HCT116 (cell line): ENCODE results near the gene TANC1. TPM values are rescaled to one million over a fixed set of nuclear protein-coding genes. Genes with fewer than 3 reads are reported as not detected.

Source experiments
- ATAC-seq: fragments of 200-7000 bp; cut with Tn5 transposase; 2 replicates; pipeline ENCODE4 v1.9.1; 2020; ENCODE audit warnings: mild to moderate bottlenecking, moderate library complexity
- BruUV-seq: library from RNA; stranded (reverse); fragments of 400-500 nt; replicated peaks from 2 replicates; lab custom pipeline; 2021; lab: Mats Ljungman, UMichigan
- CTCF ChIA-PET: fragments of 300-600 bp; sonication (Branson Sonifier 250); formaldehyde crosslinking; loops from one replicate; lab custom pipeline; 2021; ENCODE audit warnings: antibody characterized with exemption; lab: Charles Lee
- POLR2A ChIA-PET: fragments of 300-600, 350-600 bp; sonication (Branson Sonifier 250); formaldehyde crosslinking; loops from one replicate; lab custom pipeline; 2021; ENCODE audit warnings: antibody characterized with exemption; lab: Charles Lee
- RAD21 ChIA-PET, 2 experiments: fragments of 300-600 bp; sonication (Branson Sonifier 250); formaldehyde crosslinking; loops; one replicate each; lab custom pipeline; 2023; ENCODE audit warnings: low total read pairs in 2 of 2; ENCODE audit not compliant: uncharacterized antibody in 2 of 2, unreplicated experiment in 2 of 2, low non-redundant PET in 1 of 2; lab: Charles Lee
- DNase-seq: peaks from one replicate; pipeline ENCODE4 v3.0.0-alpha.2; 2010; ENCODE audit warnings: low read depth, low spot score
- H2AFZ ChIP-seq: fragments of 200-600 bp; shearing (Covaris generic), sonication (generic); 2 replicates; pipeline ENCODE4 v1.6.1; 2017; ENCODE audit warnings: low read depth, mixed run types, mixed read lengths, antibody characterized with exemption, low read length; ENCODE audit not compliant: poor library complexity, severe bottlenecking
- H3K27ac ChIP-seq: 2 replicates; pipeline ENCODE4 v1.5.1; 2012; ENCODE audit warnings: low read depth, low read length
- H3K27me3 ChIP-seq: fragments of 200-600 bp; sonication (generic); 2 replicates; pipeline ENCODE4 v1.6.1; 2016; ENCODE audit warnings: mixed run types, low read length, mixed read lengths; ENCODE audit not compliant: insufficient read depth
- H3K36me3 ChIP-seq, 2 experiments: fragments of 200-500 bp in 1 of 2; fragments of 200-600 bp in 1 of 2; sonication (Bioruptor generic) in 1 of 2; sonication (generic) in 1 of 2; 2 replicates each; pipeline versions ENCODE4 v1.5.1 to v1.6.1; 2014 to 2016; ENCODE audit warnings: low read length in 2 of 2, inconsistent platforms in 1 of 2, mixed read lengths in 1 of 2, mixed run types in 1 of 2; ENCODE audit not compliant: insufficient read depth in 2 of 2, control insufficient read depth in 1 of 2
- H3K4me1 ChIP-seq, 2 experiments: fragments of 200-600 bp in 1 of 2; sonication (generic) in 1 of 2; 2 replicates each; pipeline versions ENCODE4 v1.5.1 to v1.6.1; 2012 to 2017; ENCODE audit warnings: low read length in 2 of 2, inconsistent platforms in 1 of 2, mild to moderate bottlenecking in 1 of 2, mixed read lengths in 1 of 2, mixed run types in 1 of 2, moderate library complexity in 1 of 2; ENCODE audit not compliant: insufficient read depth in 2 of 2, control insufficient read depth in 1 of 2
- H3K4me2 ChIP-seq: fragments of 200-600 bp; sonication (generic); 2 replicates; pipeline ENCODE4 v1.6.1; 2017; ENCODE audit warnings: mixed run types, low read length, mixed read lengths
- H3K4me3 ChIP-seq, 2 experiments: fragments of 200-600 bp in 1 of 2; sonication (generic) in 1 of 2; replicated peaks in 1 of 2; 2 replicates each; pipeline ENCODE4 v1.5.1; 2011 to 2016; ENCODE audit warnings: low read length in 2 of 2, control low read depth in 1 of 2, low read depth in 1 of 2, mild to moderate bottlenecking in 1 of 2, mixed read lengths in 1 of 2, mixed run types in 1 of 2
- H3K79me2 ChIP-seq: fragments of 200-600 bp; sonication (generic); 2 replicates; pipeline ENCODE4 v1.6.1; 2017; ENCODE audit warnings: mild to moderate bottlenecking, mixed run types, low read length, moderate library complexity, mixed read lengths; ENCODE audit not compliant: insufficient read depth
- H3K9ac ChIP-seq: fragments of 200-600 bp; sonication (generic); 2 replicates; pipeline ENCODE4 v1.6.1; 2016; ENCODE audit warnings: low read length, mixed read lengths
- H3K9me2 ChIP-seq: fragments of 200-600 bp; sonication (generic), shearing (Covaris generic); 2 replicates; pipeline ENCODE4 v1.6.1; 2017; ENCODE audit warnings: mixed run types, mild to moderate bottlenecking, moderate library complexity; ENCODE audit not compliant: insufficient read depth
- H3K9me3 ChIP-seq, 2 experiments: fragments of 200-500 bp in 1 of 2; fragments of 200-600 bp in 1 of 2; sonication (Bioruptor generic) in 1 of 2; sonication (generic) in 1 of 2; 2 replicates each; pipeline ENCODE4 v1.6.1; 2014 to 2017; ENCODE audit warnings: low read length in 2 of 2, mixed read lengths in 2 of 2, inconsistent platforms in 1 of 2, low read depth in 1 of 2, mild to moderate bottlenecking in 1 of 2, mixed run types in 1 of 2, moderate library complexity in 1 of 2; ENCODE audit not compliant: control insufficient read depth in 1 of 2, insufficient read depth in 1 of 2
- H4K20me1 ChIP-seq: fragments of 200-600 bp; sonication (generic), shearing (Covaris generic); 2 replicates; pipeline ENCODE4 v1.6.1; 2017; ENCODE audit warnings: mixed run types, mild to moderate bottlenecking, moderate library complexity; ENCODE audit not compliant: insufficient read depth
- CBX3 ChIP-seq: IDR thresholded peaks from 2 replicates; pipeline ENCODE4 v1.6.1; 2012; ENCODE audit warnings: low read depth
- CEBPB ChIP-seq: IDR thresholded peaks from 2 replicates; pipeline ENCODE4 v1.6.1; 2012; ENCODE audit warnings: low read depth
- EGR1 ChIP-seq: IDR thresholded peaks from 2 replicates; pipeline ENCODE4 v1.6.1; 2012; ENCODE audit warnings: low read depth
- ELF1 ChIP-seq: IDR thresholded peaks from 2 replicates; pipeline ENCODE4 v1.6.1; 2012; ENCODE audit warnings: low read depth, borderline replicate concordance
- EZH2 ChIP-seq: fragments of 200-600 bp; sonication (generic); IDR thresholded peaks from 2 replicates; pipeline ENCODE4 v1.6.1; 2017; ENCODE audit warnings: antibody characterized with exemption, mixed run types
- EZH2phosphoT487 ChIP-seq: fragments of 200-600 bp; IDR thresholded peaks from 2 replicates; pipeline ENCODE4 v1.6.1; 2018; ENCODE audit warnings: antibody characterized with exemption, borderline replicate concordance
- FOSL1 ChIP-seq: IDR thresholded peaks from 2 replicates; pipeline ENCODE4 v1.6.1; 2012; ENCODE audit warnings: low read depth
- JUND ChIP-seq: IDR thresholded peaks from 2 replicates; pipeline ENCODE4 v1.6.1; 2012
- POLR2A ChIP-seq: IDR thresholded peaks from 2 replicates; pipeline ENCODE4 v1.7.0; 2011; ENCODE audit warnings: borderline replicate concordance; ENCODE audit not compliant: insufficient read depth, insufficient read length; ENCODE audit errors: extremely low read depth
- SP1 ChIP-seq: IDR thresholded peaks from 2 replicates; pipeline ENCODE4 v1.6.1; 2012; ENCODE audit warnings: low read depth
- SRF ChIP-seq: IDR thresholded peaks from 2 replicates; pipeline ENCODE4 v1.6.1; 2012; ENCODE audit warnings: low read depth
- TCF7L2 ChIP-seq: IDR thresholded peaks from 2 replicates; pipeline ENCODE4 v1.7.0; 2011; ENCODE audit warnings: borderline replicate concordance, inconsistent platforms; ENCODE audit not compliant: insufficient read depth, insufficient read length; ENCODE audit errors: extremely low read depth
- YY1 ChIP-seq: IDR thresholded peaks from 2 replicates; pipeline ENCODE4 v1.6.1; 2011; ENCODE audit warnings: low read length, low read depth, moderate library complexity, mild to moderate bottlenecking; ENCODE audit not compliant: insufficient replicate concordance; ENCODE audit errors: extremely low read depth
- ZFX ChIP-seq: fragments of 450-650 bp; IDR thresholded peaks from 2 replicates; pipeline ENCODE4 v1.6.1; 2017
- intact Hi-C: fragments of 100-400 bp; cut with micrococcal nuclease; formaldehyde crosslinking; loops from 2 replicates; pipeline ENCODE4 v1.10.0; 2022
- total RNA-seq: library from RNA; stranded (reverse); gene quantifications from one replicate; pipeline ENCODE4 v1.2.1, GENCODE V29; 2021; ENCODE audit not compliant: unreplicated experiment
- TF ChIP-seq, protein P1 (sequence below): IDR thresholded peaks from 2 replicates; pipeline ENCODE4 v1.6.1; 2012; ENCODE audit warnings: low read depth
- TF ChIP-seq, protein P2 (sequence below): IDR thresholded peaks from 2 replicates; pipeline ENCODE4 v1.6.1; 2011; ENCODE audit warnings: mild to moderate bottlenecking, low read length, moderate library complexity; ENCODE audit not compliant: insufficient replicate concordance; ENCODE audit errors: extremely low read depth
- TF ChIP-seq, protein P3 (sequence below): IDR thresholded peaks from 2 replicates; pipeline ENCODE4 v1.6.1; 2012

TANC1 gene
- total RNA-seq, 1 experiment from 2014 or later, result 15.1 TPM

DNA sequence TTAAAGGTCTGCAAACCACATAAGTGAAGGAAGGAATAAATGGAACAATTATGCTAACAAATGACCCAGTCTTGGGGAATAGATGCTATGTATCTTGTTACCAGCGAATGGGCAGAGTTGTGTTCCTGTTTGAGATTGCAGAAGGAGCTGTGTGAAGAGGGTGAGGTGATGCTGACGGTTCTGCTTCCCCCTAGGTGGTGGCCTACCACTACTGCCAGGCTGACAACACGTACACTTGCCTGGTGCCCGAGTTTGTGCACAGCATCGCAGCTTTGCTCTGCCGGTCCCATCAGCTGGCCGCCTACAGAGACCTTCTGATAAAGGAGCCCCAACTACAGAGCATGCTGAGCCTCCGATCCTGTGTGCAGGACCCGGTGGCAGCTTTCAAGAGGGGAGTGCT is 206.3 kb downstream of the TANC1 start:
- Histone ChIP-seq H3K27me3 (no peaks in the 10 kb centered on the region), H3K79me2 (no peaks in the 10 kb centered on the region), H4K20me1 (no peaks in the 10 kb centered on the region), H3K4me1 (no peaks in the 10 kb centered on the region), H3K9me3 (no peaks in the 10 kb centered on the region), H3K4me3 (no peak overlapping the region), H2AFZ (no peak overlapping the region), H3K9ac (no peak overlapping the region), H3K27ac (no peak overlapping the region), H3K9me2 (no peaks in the 10 kb centered on the region), H3K4me2 (no peak overlapping the region), H3K36me3 (peaks cover 2 to 4% of the 10 kb centered on the region in 2 experiments; a peak in 1 of 4 replicates)
- POLR2A ChIA-PET, result no interaction called here
- RAD21 ChIA-PET, result no interaction called here
- TF ChIP-seq CBX3 (no peak), YY1 (no peak), JUND (no peak), EZH2phosphoT487 (no peak), POLR2A (no peak), FOSL1 (no peak), CEBPB (no peak), ZFX (no peak), TCF7L2 (no peak), SRF (no peak), SP1 (no peak), EZH2 (no peak), ELF1 (no peak), EGR1 (no peak)
- TF ChIP-seq, protein P1, sequence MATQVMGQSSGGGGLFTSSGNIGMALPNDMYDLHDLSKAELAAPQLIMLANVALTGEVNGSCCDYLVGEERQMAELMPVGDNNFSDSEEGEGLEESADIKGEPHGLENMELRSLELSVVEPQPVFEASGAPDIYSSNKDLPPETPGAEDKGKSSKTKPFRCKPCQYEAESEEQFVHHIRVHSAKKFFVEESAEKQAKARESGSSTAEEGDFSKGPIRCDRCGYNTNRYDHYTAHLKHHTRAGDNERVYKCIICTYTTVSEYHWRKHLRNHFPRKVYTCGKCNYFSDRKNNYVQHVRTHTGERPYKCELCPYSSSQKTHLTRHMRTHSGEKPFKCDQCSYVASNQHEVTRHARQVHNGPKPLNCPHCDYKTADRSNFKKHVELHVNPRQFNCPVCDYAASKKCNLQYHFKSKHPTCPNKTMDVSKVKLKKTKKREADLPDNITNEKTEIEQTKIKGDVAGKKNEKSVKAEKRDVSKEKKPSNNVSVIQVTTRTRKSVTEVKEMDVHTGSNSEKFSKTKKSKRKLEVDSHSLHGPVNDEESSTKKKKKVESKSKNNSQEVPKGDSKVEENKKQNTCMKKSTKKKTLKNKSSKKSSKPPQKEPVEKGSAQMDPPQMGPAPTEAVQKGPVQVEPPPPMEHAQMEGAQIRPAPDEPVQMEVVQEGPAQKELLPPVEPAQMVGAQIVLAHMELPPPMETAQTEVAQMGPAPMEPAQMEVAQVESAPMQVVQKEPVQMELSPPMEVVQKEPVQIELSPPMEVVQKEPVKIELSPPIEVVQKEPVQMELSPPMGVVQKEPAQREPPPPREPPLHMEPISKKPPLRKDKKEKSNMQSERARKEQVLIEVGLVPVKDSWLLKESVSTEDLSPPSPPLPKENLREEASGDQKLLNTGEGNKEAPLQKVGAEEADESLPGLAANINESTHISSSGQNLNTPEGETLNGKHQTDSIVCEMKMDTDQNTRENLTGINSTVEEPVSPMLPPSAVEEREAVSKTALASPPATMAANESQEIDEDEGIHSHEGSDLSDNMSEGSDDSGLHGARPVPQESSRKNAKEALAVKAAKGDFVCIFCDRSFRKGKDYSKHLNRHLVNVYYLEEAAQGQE, result no peak
- TF ChIP-seq, protein P2, sequence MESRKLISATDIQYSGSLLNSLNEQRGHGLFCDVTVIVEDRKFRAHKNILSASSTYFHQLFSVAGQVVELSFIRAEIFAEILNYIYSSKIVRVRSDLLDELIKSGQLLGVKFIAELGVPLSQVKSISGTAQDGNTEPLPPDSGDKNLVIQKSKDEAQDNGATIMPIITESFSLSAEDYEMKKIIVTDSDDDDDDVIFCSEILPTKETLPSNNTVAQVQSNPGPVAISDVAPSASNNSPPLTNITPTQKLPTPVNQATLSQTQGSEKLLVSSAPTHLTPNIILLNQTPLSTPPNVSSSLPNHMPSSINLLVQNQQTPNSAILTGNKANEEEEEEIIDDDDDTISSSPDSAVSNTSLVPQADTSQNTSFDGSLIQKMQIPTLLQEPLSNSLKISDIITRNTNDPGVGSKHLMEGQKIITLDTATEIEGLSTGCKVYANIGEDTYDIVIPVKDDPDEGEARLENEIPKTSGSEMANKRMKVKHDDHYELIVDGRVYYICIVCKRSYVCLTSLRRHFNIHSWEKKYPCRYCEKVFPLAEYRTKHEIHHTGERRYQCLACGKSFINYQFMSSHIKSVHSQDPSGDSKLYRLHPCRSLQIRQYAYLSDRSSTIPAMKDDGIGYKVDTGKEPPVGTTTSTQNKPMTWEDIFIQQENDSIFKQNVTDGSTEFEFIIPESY, result no peak
- TF ChIP-seq, protein P3, sequence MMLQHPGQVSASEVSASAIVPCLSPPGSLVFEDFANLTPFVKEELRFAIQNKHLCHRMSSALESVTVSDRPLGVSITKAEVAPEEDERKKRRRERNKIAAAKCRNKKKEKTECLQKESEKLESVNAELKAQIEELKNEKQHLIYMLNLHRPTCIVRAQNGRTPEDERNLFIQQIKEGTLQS, result no peak
- intact Hi-C loops, result no loop called here
- ATAC-seq (no peak), DNase-seq (no peak)
- CTCF ChIA-PET, result no interaction called here
- BruUV-seq, result no TSS peak
